ENCODE results near the gene OR2AT4.

The OR2AT4 gene

GRCh38 chr11:75035911-75036565 is 60.6 kb downstream of the OR2AT4 start:
- no peak for DNase-seq (ENCODE audit: low spot score)

GRCh38 chr11:75035256-75035655 is 61.4 kb downstream of the OR2AT4 start:
- Histone ChIP-seq H3K27me3 (ENCODE audit: insufficient read depth, poor library complexity, severe bottlenecking) (no peaks in the 10 kb centered on the region), H3K9me3 (ENCODE audit: severe bottlenecking) (no peaks in the 10 kb centered on the region), H3K4me3 (ENCODE audit: severe bottlenecking) (no peak overlapping the region), H3K27ac (ENCODE audit: poor library complexity, severe bottlenecking) (no peak overlapping the region), H3K36me3 (ENCODE audit: low read depth) (no peaks in the 10 kb centered on the region), H3K4me1 (ENCODE audit: insufficient read depth, poor library complexity, severe bottlenecking) (peaks cover 5% of the 10 kb centered on the region)
- no peak for DNase-seq (ENCODE audit: low spot score)
- ATAC-seq (ENCODE audit: low read depth) = no peak
- no peak for TF ChIP-seq CTCF (IDR thresholded peaks at IDR 0.05; ENCODE audit: poor library complexity, severe bottlenecking)

More at GRCh38 chr11:75035911-75036565, 60.6 kb downstream of the OR2AT4 start:
- H3K27me3 ChIP-seq (ENCODE audit: insufficient read depth, poor library complexity, severe bottlenecking) = no peaks in the 10 kb centered on the region
- no peak overlapping the region for H3K4me3 ChIP-seq (ENCODE audit: severe bottlenecking)
- H3K36me3 ChIP-seq (ENCODE audit: low read depth) = no peaks in the 10 kb centered on the region
- ATAC-seq (ENCODE audit: low read depth) = peak; percentile 73
- H3K27ac ChIP-seq (ENCODE audit: poor library complexity, severe bottlenecking) = no peak overlapping the region
- H3K4me1 ChIP-seq (ENCODE audit: insufficient read depth, poor library complexity, severe bottlenecking) = peaks cover 5% of the 10 kb centered on the region
- no peaks in the 10 kb centered on the region for H3K9me3 ChIP-seq (ENCODE audit: severe bottlenecking)
- no peak for TF ChIP-seq CTCF (IDR thresholded peaks at IDR 0.05; ENCODE audit: poor library complexity, severe bottlenecking)

- no peak for TF ChIP-seq CTCF (IDR thresholded peaks at IDR 0.05; ENCODE audit: poor library complexity, severe bottlenecking)
- H3K27me3 ChIP-seq (ENCODE audit: insufficient read depth, poor library complexity, severe bottlenecking) = no peaks in the 10 kb centered on the region
- ATAC-seq (ENCODE audit: low read depth) = no peak
Measured at GRCh38 chr11:75033916-75034315, 62.8 kb downstream of the OR2AT4 start.

GRCh38 chr11:75032550-75032935 is 64.1 kb downstream of the OR2AT4 start:
- no peak for TF ChIP-seq CTCF (IDR thresholded peaks at IDR 0.05; ENCODE audit: poor library complexity, severe bottlenecking)
- Histone ChIP-seq H3K36me3 (ENCODE audit: low read depth) (no peaks in the 10 kb centered on the region), H3K4me3 (ENCODE audit: severe bottlenecking) (no peak overlapping the region), H3K27ac (ENCODE audit: poor library complexity, severe bottlenecking) (no peak overlapping the region), H3K4me1 (ENCODE audit: insufficient read depth, poor library complexity, severe bottlenecking) (peaks cover 5% of the 10 kb centered on the region), H3K9me3 (ENCODE audit: severe bottlenecking) (no peaks in the 10 kb centered on the region), H3K27me3 (ENCODE audit: insufficient read depth, poor library complexity, severe bottlenecking) (no peaks in the 10 kb centered on the region)
- no peak for ATAC-seq (ENCODE audit: low read depth)
- DNase-seq (ENCODE audit: low spot score) = no peak

More at GRCh38 chr11:75033916-75034315, 62.8 kb downstream of the OR2AT4 start:
- DNase-seq (ENCODE audit: low spot score) = no peak
- Histone ChIP-seq H3K9me3 (ENCODE audit: severe bottlenecking) (no peaks in the 10 kb centered on the region), H3K4me1 (ENCODE audit: insufficient read depth, poor library complexity, severe bottlenecking) (peaks cover 5% of the 10 kb centered on the region), H3K27ac (ENCODE audit: poor library complexity, severe bottlenecking) (no peak overlapping the region), H3K36me3 (ENCODE audit: low read depth) (no peaks in the 10 kb centered on the region), H3K4me3 (ENCODE audit: severe bottlenecking) (no peak overlapping the region)

Data from RWPE2 (cell line).